Effector memory CD8-positive, alpha-beta T cell (primary cell): ENCODE results near the gene STK17A.

ENCODE experiments used
- ATAC-seq: fragments of 150-1000 bp; cut with Tn5 transposase; replicated peaks from 2 replicates; pipeline ENCODE4 v1.10.0; 2021; ENCODE audit warnings: mild to moderate bottlenecking, moderate library complexity
- DNase-seq, 3 experiments: peaks; one replicate each; pipeline ENCODE4 v3.0.0; 2021
- H3K27ac Mint-ChIP-seq, 2 donors: one replicate each; pipeline ENCODE4 v1.8.0; 2022; ENCODE audit warnings: mild to moderate bottlenecking in 2 of 2, mixed read lengths in 2 of 2, moderate library complexity in 2 of 2
- H3K27me3 Mint-ChIP-seq, 2 donors: one replicate each; pipeline ENCODE4 v1.8.0; 2022; ENCODE audit warnings: mixed read lengths in 2 of 2
- H3K36me3 Mint-ChIP-seq: one replicate; pipeline ENCODE4 v1.8.0; 2022; ENCODE audit warnings: mild to moderate bottlenecking, moderate library complexity, mixed read lengths; ENCODE audit not compliant: insufficient read depth
- H3K4me1 Mint-ChIP-seq, 2 donors: one replicate each; pipeline ENCODE4 v1.8.0; 2022; ENCODE audit warnings: low read depth in 2 of 2, mixed read lengths in 2 of 2
- H3K4me3 Mint-ChIP-seq, 2 donors: one replicate each; pipeline ENCODE4 v1.8.0; 2022; ENCODE audit warnings: mild to moderate bottlenecking in 2 of 2, mixed read lengths in 2 of 2, moderate library complexity in 2 of 2
- H3K9me3 Mint-ChIP-seq, 2 donors: one replicate each; pipeline ENCODE4 v1.8.0; 2022; ENCODE audit warnings: mixed read lengths in 2 of 2

Gene STK17A

DNA sequence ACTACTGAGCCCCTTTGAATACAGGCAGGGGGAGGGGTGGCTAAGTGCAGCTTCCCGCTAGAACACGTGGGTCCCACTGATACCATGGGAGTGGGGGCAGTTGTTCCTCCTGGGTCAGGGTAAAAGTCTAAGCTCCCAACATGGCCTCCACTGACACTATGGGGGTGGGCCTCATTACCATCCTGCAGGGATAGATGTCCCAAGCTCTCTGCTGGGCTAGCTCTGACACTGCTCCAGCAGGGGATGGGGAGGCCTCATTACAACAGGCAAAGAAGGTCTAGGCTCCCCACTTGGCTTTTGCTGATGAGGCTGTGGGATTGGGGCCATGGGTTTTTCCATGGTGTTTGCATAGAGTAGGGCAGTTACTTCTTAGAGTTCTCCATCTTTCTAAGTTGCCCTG, 51.5 kb downstream of the STK17A start:
- Mint-ChIP-seq H3K4me1 (peaks cover 48 to 86% of the 10 kb centered on the region in 2 donors), H3K9me3 (no peaks in the 10 kb centered on the region), H3K27ac (peak overlapping the region; percentile 88 to 96), H3K4me3 (peak overlapping the region in 1 of 2 donors; percentile 62), H3K27me3 (no peaks in the 10 kb centered on the region), H3K36me3 (peaks cover 88% of the 10 kb centered on the region)
- no peak for ATAC-seq
- no peak for DNase-seq

DNA sequence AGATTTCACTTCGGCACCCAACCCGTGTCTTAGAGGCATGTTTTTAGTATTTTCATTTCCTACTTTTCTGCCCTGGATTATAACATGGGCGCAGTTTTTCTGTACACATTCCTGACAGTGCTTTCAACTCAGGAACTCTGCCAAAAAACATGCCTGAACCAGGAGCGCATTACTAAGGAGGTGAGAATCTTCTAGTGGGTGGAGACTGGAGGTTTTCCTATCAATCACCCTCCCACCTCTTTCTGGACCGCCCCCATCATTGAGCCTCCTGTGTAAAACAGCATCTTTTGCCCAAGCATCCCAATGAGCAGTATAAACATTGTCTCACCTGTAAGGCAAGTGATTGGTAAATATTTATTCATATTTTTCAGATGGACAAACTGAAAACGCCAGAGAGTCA, 53.2 kb downstream of the STK17A start:
- no peak for ATAC-seq
- no peak overlapping the region for H3K4me3 Mint-ChIP-seq
- no peaks in the 10 kb centered on the region for H3K27me3 Mint-ChIP-seq
- peak overlapping the region; percentile 90 to 96 for H3K27ac Mint-ChIP-seq
- H3K36me3 Mint-ChIP-seq: peaks cover 76% of the 10 kb centered on the region
- no peaks in the 10 kb centered on the region for H3K9me3 Mint-ChIP-seq
- no peak for DNase-seq
- H3K4me1 Mint-ChIP-seq: peaks cover 51 to 93% of the 10 kb centered on the region in 2 donors

DNA sequence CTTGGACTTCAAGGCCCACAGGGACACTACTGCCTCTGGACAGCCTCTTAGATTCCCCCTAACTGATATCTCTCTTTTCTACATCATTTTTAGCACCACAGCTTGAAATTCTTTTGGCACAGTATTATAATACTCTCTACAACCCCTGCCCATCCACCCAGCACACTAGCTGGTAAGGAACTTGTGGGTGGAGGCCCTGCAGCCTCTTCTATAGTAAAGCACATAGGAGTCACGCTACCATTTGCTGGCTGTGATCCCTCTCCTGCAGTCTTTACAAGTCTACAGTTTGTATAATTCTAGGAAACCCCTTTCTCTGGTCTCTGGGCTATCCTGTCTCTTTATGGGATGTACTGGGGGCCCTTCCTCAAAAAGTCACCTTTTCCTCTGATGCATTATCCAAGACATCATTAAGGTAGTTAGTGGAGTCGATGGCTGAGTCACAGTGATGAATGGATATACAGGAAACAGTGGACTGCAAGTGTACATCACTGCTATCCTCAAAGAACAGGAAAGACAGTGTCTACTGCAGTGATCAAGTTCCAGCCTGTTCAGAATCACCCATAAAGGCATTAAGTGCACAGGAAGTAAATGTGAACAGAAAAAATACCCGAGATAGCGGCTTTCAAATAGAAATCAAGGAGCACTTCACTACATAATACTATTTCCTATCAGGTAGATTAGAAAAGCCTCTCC, 54.4 kb downstream of the STK17A start:
- Mint-ChIP-seq H3K27ac (peak overlapping the region; percentile 90 to 96), H3K4me3 (peak overlapping the region; percentile 46 to 73), H3K36me3 (peaks cover 69% of the 10 kb centered on the region), H3K9me3 (no peaks in the 10 kb centered on the region), H3K4me1 (peaks cover 49 to 88% of the 10 kb centered on the region in 2 donors), H3K27me3 (no peaks in the 10 kb centered on the region)
- DNase-seq (no peak), ATAC-seq (peak; percentile 80)

DNA sequence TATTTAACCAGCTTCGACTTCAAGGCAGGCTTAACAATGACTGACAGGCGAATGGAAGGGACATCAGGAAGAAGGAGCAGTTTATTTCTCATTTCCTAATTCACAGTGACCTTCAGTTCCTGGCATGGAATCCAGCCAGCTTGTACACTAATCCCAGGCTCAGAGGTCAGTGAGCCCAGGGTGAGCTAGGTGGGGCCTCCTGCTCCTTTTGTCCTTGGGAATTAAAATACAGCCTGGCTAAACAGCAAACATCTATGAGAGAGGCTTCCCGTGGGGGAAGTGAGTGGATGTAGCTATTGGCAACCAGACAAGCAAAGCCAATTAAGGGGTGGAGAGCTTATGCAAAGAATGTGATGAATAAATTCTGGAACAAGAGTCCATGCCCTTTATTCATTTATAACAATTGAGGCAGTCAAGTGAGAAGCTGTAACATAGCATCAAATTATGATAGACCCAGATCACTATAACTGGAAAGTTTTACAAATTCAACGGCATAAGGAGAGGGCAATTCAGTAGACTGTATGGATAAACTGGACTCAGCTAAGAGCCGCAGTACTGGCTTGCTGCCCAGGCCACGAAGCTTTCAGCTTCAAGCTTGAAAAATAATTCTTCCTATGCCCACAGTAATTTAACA, 57.1 kb downstream of the STK17A start:
- peaks cover 66% of the 10 kb centered on the region for H3K36me3 Mint-ChIP-seq
- H3K4me3 Mint-ChIP-seq: peak overlapping the region in 1 of 2 donors; percentile 20
- H3K27me3 Mint-ChIP-seq: no peaks in the 10 kb centered on the region
- peak overlapping the region; percentile 88 to 96 for H3K27ac Mint-ChIP-seq
- peaks cover 55 to 86% of the 10 kb centered on the region in 2 donors for H3K4me1 Mint-ChIP-seq
- ATAC-seq (no peak), DNase-seq (no peak)
- H3K9me3 Mint-ChIP-seq: no peaks in the 10 kb centered on the region

DNA sequence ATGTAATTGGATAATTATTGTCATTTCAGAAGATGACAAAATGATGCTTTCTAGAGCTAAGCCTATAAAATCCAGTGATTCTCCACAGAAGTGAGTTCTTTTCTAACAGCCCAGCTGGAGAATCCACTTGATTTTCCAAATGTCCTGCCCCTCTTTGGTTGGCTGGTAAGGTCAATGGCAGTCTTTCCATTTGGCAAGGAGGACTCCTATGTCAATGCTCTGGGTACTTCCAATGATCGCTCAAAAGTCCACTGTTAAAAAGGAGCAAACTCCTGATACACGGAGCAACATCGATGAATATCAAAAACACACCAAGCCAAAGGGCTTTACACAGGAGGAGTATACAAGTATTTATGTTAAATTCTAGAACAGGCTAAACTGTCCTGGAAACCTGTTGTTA, 57.8 kb downstream of the STK17A start:
- peaks cover 61% of the 10 kb centered on the region for H3K36me3 Mint-ChIP-seq
- peaks cover 58 to 87% of the 10 kb centered on the region in 2 donors for H3K4me1 Mint-ChIP-seq
- H3K27ac Mint-ChIP-seq: peak overlapping the region; percentile 88 to 96
- no peaks in the 10 kb centered on the region for H3K9me3 Mint-ChIP-seq
- ATAC-seq (no peak), DNase-seq (no peak)
- H3K27me3 Mint-ChIP-seq: no peaks in the 10 kb centered on the region
- no peak overlapping the region for H3K4me3 Mint-ChIP-seq

DNA sequence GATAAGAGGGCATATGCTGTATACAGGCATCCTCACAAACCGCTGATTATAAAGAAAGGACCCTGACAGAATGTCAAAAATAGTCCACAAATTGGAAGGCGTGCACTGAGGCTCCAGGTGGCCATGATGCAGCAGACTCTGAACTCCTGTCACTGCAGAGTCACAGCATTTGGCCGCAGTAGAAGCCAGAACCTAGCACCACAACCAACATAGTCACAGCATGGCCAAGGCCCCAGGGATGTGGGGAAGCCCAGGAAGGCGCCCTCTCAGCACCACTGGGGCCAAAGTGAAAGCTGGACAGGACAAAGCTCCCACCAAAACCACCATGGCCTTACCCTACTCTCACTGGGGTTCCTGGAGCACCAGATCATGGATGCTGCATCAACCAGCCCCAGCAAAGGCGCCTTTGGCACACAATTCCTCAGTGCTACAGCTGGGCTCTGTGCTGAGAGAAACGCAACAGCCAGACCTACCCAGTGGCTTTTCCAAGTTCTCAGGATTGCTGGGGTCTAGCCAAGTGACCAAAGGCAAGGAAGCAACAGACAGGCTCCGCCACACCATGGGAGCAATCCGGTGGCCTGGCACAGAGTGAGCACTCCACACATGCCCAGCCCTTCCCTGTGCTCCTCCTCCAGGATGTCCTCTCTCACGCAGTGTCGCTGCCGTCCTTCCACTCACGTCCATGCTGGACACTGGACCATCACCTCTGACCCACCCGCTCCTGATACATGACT, 60.2 kb downstream of the STK17A start:
- Mint-ChIP-seq H3K4me3 (peak overlapping the region; percentile 64 to 73), H3K27me3 (no peaks in the 10 kb centered on the region), H3K9me3 (no peaks in the 10 kb centered on the region), H3K36me3 (peaks cover 41% of the 10 kb centered on the region), H3K4me1 (peaks cover 67 to 86% of the 10 kb centered on the region in 2 donors), H3K27ac (peak overlapping the region; percentile 90 to 96)
- ATAC-seq (no peak), DNase-seq (no peak)

DNA sequence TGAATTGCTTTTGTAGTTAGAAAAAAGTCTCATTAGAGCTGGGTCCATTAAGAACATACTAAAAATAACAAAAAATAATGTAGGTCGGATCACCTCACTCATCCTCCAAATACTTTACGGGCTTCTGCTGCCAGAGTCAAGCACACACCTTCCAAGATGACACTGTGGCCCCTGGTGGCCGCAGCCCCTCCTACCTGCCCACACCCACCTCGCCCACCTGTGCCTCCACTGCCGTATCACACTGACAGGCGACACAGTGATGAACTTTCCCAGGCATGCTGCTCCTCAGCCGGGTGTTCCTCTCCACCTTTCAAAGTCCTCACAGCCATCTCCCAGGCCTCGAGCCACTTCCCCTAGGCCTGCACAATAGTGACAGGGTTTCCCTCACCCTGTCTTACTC, 60.9 kb downstream of the STK17A start:
- peak overlapping the region; percentile 90 to 96 for H3K27ac Mint-ChIP-seq
- peaks cover 39% of the 10 kb centered on the region for H3K36me3 Mint-ChIP-seq
- peaks cover 72 to 85% of the 10 kb centered on the region in 2 donors for H3K4me1 Mint-ChIP-seq
- DNase-seq: no peak
- peak overlapping the region; percentile 64 to 73 for H3K4me3 Mint-ChIP-seq
- no peaks in the 10 kb centered on the region for H3K9me3 Mint-ChIP-seq
- no peak for ATAC-seq
- no peaks in the 10 kb centered on the region for H3K27me3 Mint-ChIP-seq

DNA sequence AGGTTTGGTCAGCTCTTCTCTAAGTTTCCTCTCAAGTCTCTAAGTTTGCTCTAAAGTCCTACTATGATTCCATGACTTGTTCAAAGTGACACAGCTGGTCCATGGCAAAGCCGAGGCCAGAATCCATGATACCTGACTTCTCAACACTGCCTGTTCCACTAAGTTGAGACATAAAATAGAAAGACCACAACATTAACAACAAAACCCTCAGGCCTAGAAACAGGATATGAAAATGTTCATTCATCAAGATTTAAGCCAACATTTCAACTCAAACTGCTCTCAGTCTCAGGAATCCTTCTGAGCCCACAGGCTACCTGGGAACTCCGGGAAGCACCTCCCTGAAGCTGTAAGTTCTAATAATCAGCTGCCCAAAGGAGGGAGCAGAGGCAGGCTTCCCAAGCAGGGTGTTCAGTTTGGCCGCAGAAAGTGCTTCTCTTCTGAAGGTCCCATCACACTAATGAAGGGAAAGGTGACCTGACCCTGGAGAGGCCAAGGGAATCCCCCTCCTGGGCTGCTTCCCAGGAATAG, 62.9 kb downstream of the STK17A start:
- Mint-ChIP-seq H3K27me3 (no peaks in the 10 kb centered on the region), H3K36me3 (peaks cover 45% of the 10 kb centered on the region), H3K9me3 (no peaks in the 10 kb centered on the region), H3K27ac (peak overlapping the region; percentile 98 to 99), H3K4me1 (peaks cover 74 to 82% of the 10 kb centered on the region in 2 donors), H3K4me3 (peak overlapping the region; percentile 74 to 82)
- ATAC-seq: no peak
- DNase-seq: no peak

DNA sequence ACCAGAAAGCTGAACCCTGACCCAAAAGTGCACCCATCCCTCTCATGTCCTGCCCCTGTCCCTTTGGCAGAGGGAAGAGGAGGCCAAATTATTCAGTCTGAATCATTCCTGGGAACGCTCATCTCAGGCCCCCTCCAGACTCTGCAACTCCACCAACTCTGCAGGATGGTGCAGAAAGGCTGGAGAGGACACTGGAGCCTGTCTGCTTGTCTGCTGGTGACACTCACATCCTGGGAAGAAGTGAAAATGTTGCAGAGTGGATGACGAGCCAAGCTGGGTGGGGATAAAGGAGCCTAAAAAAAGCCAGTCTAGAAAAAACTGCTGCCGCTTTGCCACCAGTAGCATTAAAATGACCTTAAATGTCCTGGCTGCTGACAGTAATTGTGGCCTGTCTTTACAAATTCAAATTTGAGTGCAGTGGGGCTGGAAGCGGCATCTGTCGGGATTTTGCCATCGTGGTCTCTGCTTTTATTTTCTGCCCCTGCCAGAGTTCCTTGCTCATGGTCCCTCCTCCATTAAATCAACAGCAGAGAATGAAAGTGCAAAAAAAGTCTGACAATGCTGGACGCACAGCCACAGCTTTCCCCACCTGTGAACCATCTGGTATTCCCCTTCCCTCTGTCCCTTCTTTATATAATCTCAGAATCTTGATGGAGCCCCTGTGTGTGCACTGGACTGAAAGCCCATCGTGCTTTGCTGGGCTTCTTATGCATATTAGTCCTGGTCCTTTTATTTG, 63.9 kb downstream of the STK17A start:
- peaks cover 81 to 88% of the 10 kb centered on the region in 2 donors for H3K4me1 Mint-ChIP-seq
- H3K27me3 Mint-ChIP-seq: no peaks in the 10 kb centered on the region
- peak overlapping the region; percentile 74 to 82 for H3K4me3 Mint-ChIP-seq
- peak overlapping the region; percentile 98 to 99 for H3K27ac Mint-ChIP-seq
- peaks cover 52% of the 10 kb centered on the region for H3K36me3 Mint-ChIP-seq
- ATAC-seq (no peak), DNase-seq (no peak)
- peaks cover 0 to 2% of the 10 kb centered on the region in 2 donors for H3K9me3 Mint-ChIP-seq

DNA sequence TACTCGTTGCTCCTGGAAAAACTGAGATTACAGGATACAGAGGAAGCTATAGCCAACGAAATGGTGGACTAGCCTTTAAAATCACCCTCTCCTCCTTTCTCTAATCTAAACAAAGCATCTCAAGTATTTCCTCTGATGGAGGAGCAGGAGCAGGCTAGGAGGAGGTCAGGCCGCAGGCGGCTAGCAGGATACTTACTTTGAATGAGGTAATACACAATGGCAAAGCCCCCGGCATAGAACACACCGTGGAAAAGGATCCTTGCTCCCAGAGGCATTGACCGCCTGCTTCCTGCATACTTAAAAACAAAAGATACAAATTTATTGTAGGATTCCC, 64.4 kb downstream of the STK17A start:
- Mint-ChIP-seq H3K27me3 (no peaks in the 10 kb centered on the region), H3K36me3 (peaks cover 52% of the 10 kb centered on the region), H3K27ac (peak overlapping the region; percentile 98 to 99), H3K9me3 (peaks cover 0 to 2% of the 10 kb centered on the region in 2 donors), H3K4me3 (peak overlapping the region; percentile 74 to 82), H3K4me1 (peaks cover 81 to 89% of the 10 kb centered on the region in 2 donors)
- no peak for ATAC-seq
- no peak for DNase-seq

DNA sequence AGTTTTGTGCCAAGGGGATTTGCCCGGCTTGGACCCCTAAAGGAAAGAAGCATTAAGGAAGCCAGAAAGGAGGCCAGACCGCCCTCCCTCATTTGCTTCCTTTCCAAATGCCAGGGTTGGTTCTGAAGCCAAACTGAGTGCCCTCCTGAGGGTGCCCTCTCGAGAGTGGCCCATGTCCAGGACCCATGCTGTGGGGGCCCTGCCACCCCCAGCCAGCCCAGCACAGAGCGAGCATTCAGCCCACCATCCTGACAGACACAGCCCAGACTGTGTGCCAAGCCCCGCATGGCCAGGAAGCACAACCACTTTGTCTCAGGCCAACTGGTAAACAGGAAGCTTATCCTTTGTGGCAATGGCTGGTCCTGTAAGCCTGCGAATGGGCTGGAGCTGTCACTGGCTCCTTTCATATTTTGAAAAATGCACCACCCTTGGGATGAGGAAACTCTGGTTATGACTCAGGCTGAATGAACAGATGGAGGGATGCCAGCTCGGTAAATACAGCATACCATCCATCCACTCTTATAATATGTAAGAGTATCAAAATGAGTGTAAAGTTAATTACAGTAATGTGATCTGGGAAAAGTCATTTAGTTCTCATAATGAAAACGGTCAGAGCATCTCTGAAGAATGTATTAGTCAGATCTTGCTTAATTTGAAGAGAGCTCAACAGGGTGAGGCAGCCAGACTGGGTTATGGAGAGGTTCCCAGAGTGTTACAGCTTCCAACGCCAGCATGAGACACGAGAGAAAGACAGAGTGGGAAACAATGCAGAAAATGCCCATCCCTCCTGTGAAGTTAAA, 65.0 kb downstream of the STK17A start:
- Mint-ChIP-seq H3K4me3 (peak overlapping the region; percentile 74 to 82), H3K9me3 (peaks cover 0 to 2% of the 10 kb centered on the region in 2 donors), H3K4me1 (peaks cover 77 to 87% of the 10 kb centered on the region in 2 donors), H3K27ac (peak overlapping the region; percentile 98 to 99), H3K36me3 (peaks cover 51% of the 10 kb centered on the region), H3K27me3 (no peaks in the 10 kb centered on the region)
- peak in 1 of 3 experiments; percentile 18 for DNase-seq
- ATAC-seq: no peak
